Mesodermal cell (in vitro differentiated cells): ENCODE results near the gene KAT2B.
A peak's percentile ranks its signal among the peaks of the same experiment; 100 is the strongest.

Source experiments
- H3K27ac ChIP-seq: 2 replicates; pipeline ENCODE4 v1.7.0; 2013; ENCODE audit warnings: mild to moderate bottlenecking, low read depth, low read length, moderate library complexity; ENCODE audit not compliant: severe bottlenecking
- H3K36me3 ChIP-seq: 2 replicates; pipeline ENCODE4 v1.7.1; 2013; ENCODE audit warnings: mild to moderate bottlenecking, low read length, moderate library complexity; ENCODE audit not compliant: control insufficient read depth, insufficient read depth
- H3K4me1 ChIP-seq: one replicate; pipeline ENCODE4 v1.7.1; 2013; ENCODE audit warnings: mild to moderate bottlenecking, low read length; ENCODE audit not compliant: insufficient read depth, control insufficient read depth, poor library complexity, severe bottlenecking
- H3K4me3 ChIP-seq: 2 replicates; pipeline ENCODE4 v1.7.0; 2013; ENCODE audit warnings: low read length, control low read depth, mild to moderate bottlenecking; ENCODE audit not compliant: insufficient read depth, poor library complexity, severe bottlenecking; ENCODE audit errors: extremely low read depth
- H3K9me3 ChIP-seq: 2 replicates; pipeline ENCODE4 v1.7.1; 2013; ENCODE audit warnings: mild to moderate bottlenecking, low read length, moderate library complexity; ENCODE audit not compliant: control insufficient read depth
- WGBS, 2 experiments: methylation state at CpG; one replicate each; pipeline ENCODE4 v1.1.5; 2013; ENCODE audit warnings: missing lambda C conversion rate in 2 of 2; ENCODE audit not compliant: insufficient coverage in 2 of 2; 5-methylcytosine and 5-hydroxymethylcytosine counted together

KAT2B gene

GRCh38 chr3:20142517-20142916, 102.3 kb downstream of the KAT2B start:
- WGBS, 2 experiments = 90 to 100% methylated on average over 2 to 4 of the region's 4 CpGs
- Histone ChIP-seq H3K27ac (peak overlapping the region; percentile 70), H3K4me3 (no peak overlapping the region), H3K4me1 (no peaks in the 10 kb centered on the region), H3K9me3 (no peaks in the 10 kb centered on the region), H3K36me3 (no peaks in the 10 kb centered on the region)

- WGBS, 2 experiments = no CpG with 5 or more reads among the region's 2 CpGs
- H3K9me3 ChIP-seq = no peaks in the 10 kb centered on the region
- H3K36me3 ChIP-seq = no peaks in the 10 kb centered on the region
- H3K27ac ChIP-seq = no peak overlapping the region
- H3K4me3 ChIP-seq = no peak overlapping the region
- no peaks in the 10 kb centered on the region for H3K4me1 ChIP-seq
Measured at GRCh38 chr3:20143519-20143918, 103.3 kb downstream of the KAT2B start.

- no peak overlapping the region for H3K4me3 ChIP-seq
- H3K9me3 ChIP-seq = no peaks in the 10 kb centered on the region
- 74 to 85% methylated on average over 2 of the region's 2 CpGs for WGBS, 2 experiments
- H3K36me3 ChIP-seq = no peaks in the 10 kb centered on the region
- peak overlapping the region; percentile 85 for H3K27ac ChIP-seq
- no peaks in the 10 kb centered on the region for H3K4me1 ChIP-seq
Measured at GRCh38 chr3:20145874-20146273, 105.6 kb downstream of the KAT2B start.

- WGBS, 2 experiments = 84 to 90% methylated on average over 3 to 6 of the region's 8 CpGs
- no peak overlapping the region for H3K4me3 ChIP-seq
- no peaks in the 10 kb centered on the region for H3K4me1 ChIP-seq
- H3K36me3 ChIP-seq = no peaks in the 10 kb centered on the region
- no peaks in the 10 kb centered on the region for H3K9me3 ChIP-seq
- peak overlapping the region; percentile 85 for H3K27ac ChIP-seq
Measured at GRCh38 chr3:20146301-20146700, 106.1 kb downstream of the KAT2B start.

GRCh38 chr3:20147361-20147760, 107.1 kb downstream of the KAT2B start:
- Histone ChIP-seq H3K4me3 (no peak overlapping the region), H3K27ac (peak overlapping the region; percentile 55), H3K9me3 (no peaks in the 10 kb centered on the region), H3K4me1 (no peaks in the 10 kb centered on the region), H3K36me3 (peaks cover 3% of the 10 kb centered on the region)

GRCh38 chr3:20148466-20148865, 108.2 kb downstream of the KAT2B start:
- 91% methylated on average over 4 to 8 of the region's 10 CpGs for WGBS, 2 experiments

DNA sequence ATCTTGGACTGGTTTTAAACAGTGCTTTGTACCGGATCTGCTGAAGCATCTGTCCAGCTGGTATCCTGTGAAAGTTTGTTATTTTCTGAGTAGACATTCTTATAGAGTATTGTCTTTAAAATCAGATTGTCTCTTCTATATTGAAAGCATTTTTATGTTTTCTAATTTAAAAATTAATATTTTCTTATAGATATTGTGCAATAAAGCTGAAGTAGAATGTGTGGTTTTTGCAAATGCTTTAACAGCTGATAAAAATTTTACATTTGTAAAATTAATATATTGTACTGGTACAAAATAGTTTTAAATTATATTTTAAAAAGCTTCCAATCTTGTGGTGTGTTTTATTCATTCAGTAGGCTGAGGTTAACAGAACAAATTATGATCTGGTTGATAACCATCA, 113.8 kb downstream of the KAT2B start:
- H3K36me3 ChIP-seq = peaks cover 20% of the 10 kb centered on the region
- H3K27ac ChIP-seq = no peak overlapping the region
- H3K4me1 ChIP-seq = no peaks in the 10 kb centered on the region
- no peak overlapping the region for H3K4me3 ChIP-seq
- no CpG with 5 or more reads among the region's 1 CpG for WGBS, 2 experiments
- no peaks in the 10 kb centered on the region for H3K9me3 ChIP-seq

More at GRCh38 chr3:20148466-20148865, 108.2 kb downstream of the KAT2B start:
- Histone ChIP-seq H3K36me3 (peaks cover 4% of the 10 kb centered on the region), H3K4me3 (no peak overlapping the region), H3K27ac (no peak overlapping the region), H3K4me1 (no peaks in the 10 kb centered on the region), H3K9me3 (no peaks in the 10 kb centered on the region)

- no peaks in the 10 kb centered on the region for H3K9me3 ChIP-seq
- peaks cover 29% of the 10 kb centered on the region for H3K36me3 ChIP-seq
- WGBS, 2 experiments = 100% methylated on average over 1 to 3 of the region's 4 CpGs
- H3K4me1 ChIP-seq = no peaks in the 10 kb centered on the region
- H3K4me3 ChIP-seq = no peak overlapping the region
- H3K27ac ChIP-seq = no peak overlapping the region
Measured at GRCh38 chr3:20154928-20155327, 114.7 kb downstream of the KAT2B start.

- Histone ChIP-seq H3K36me3 (peaks cover 42% of the 10 kb centered on the region), H3K4me3 (no peak overlapping the region), H3K9me3 (no peaks in the 10 kb centered on the region), H3K27ac (no peak overlapping the region), H3K4me1 (no peaks in the 10 kb centered on the region)
Measured at GRCh38 chr3:20160230-20160629, 120.0 kb downstream of the KAT2B start.

DNA sequence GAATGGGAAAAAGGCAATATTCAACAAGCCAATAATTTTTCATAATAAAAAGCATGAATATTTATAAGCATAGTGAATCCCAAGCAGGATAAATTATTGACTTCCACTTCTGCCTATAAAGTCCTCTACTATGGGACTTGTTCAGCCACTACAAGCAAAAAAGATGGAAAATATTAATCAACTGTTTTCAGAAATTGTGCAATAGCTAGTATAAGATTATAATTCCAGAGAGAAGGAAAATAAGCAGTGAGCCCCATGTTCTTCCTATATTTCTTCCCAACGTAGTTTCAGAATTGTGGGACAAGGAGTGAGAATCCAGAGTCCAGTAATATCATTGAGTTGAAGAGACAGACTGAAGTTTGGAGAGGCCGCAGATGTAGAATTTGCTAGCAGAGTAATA, 121.5 kb downstream of the KAT2B start:
- no peak overlapping the region for H3K4me3 ChIP-seq
- 92 to 93% methylated on average over 2 of the region's 2 CpGs for WGBS, 2 experiments
- H3K4me1 ChIP-seq = no peaks in the 10 kb centered on the region
- H3K27ac ChIP-seq = no peak overlapping the region
- no peaks in the 10 kb centered on the region for H3K9me3 ChIP-seq
- H3K36me3 ChIP-seq = peaks cover 46% of the 10 kb centered on the region

DNA sequence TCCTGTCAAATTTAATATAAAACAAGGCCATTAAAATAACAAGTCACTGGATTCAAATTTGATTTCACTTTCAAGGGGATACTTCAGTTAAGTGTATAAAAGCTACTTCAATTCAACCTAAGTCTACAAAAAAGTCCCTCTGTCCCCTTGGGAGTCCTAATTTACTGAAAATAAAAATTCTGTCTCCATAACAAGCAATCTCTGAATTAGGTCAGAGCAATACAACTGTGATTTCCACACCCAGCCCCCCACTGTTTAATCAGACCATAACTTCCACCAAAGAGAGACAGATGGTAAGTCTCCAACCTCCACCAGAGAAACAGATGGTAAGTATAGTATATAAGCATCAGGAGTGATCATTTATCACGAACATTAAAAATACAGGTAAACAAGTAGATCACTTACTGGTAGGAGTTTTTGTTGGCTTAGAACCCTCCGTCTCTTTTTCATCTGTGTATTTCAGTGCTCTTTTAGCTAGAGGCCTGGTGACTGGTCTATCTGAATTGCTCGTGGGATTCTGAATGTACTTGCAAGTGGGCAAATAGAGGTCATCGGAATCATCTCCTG, 133.7 kb downstream of the KAT2B start:
- 93 to 100% methylated on average over 1 to 2 of the region's 4 CpGs for WGBS, 2 experiments
- Histone ChIP-seq H3K4me3 (no peak overlapping the region), H3K27ac (no peak overlapping the region), H3K4me1 (no peaks in the 10 kb centered on the region), H3K36me3 (peaks cover 32% of the 10 kb centered on the region), H3K9me3 (no peaks in the 10 kb centered on the region)
